DOHH2 (cell line): ENCODE measurements around the gene IL10RA.

Source experiments
- EZH2phosphoT487 ChIP-seq: fragments of 200-600 bp; sonication (generic); IDR thresholded peaks from 2 replicates; pipeline ENCODE4 v1.6.1; 2017; ENCODE audit warnings: borderline replicate concordance, mild to moderate bottlenecking, antibody characterized with exemption, low read length, moderate library complexity, mixed read lengths
- TF ChIP-seq, protein P1 (sequence below): fragments of 200-600 bp; sonication (generic); IDR thresholded peaks from one replicate; pipeline ENCODE4 v1.5.1; 2014; ENCODE audit warnings: antibody characterized with exemption, mild to moderate bottlenecking, low read depth, low read length; ENCODE audit not compliant: poor library complexity, severe bottlenecking

DNA sequence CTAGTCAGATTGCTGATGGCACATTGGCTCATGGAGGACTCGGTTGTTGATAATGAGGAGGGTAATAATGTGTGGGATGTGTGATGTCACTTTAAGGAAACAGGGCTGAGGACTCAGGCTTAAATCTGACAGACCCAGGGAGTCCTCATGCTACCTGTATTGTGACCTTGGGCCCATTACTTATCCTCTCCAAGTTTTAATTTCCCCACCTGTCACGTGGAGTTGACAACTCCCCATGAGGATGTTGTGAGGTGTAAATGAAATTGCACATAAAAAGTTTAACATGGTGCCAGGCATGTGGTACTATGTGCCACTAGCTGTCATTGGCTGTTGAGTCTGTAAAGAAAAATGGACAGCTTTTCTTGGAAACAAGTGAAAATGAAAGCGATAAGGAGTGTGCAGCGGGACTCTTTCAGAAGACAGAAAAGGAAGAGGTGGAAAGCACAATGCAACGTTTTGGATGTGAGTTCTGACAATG lies 15.3 kb downstream of the IL10RA start:
- TF ChIP-seq, protein P1, sequence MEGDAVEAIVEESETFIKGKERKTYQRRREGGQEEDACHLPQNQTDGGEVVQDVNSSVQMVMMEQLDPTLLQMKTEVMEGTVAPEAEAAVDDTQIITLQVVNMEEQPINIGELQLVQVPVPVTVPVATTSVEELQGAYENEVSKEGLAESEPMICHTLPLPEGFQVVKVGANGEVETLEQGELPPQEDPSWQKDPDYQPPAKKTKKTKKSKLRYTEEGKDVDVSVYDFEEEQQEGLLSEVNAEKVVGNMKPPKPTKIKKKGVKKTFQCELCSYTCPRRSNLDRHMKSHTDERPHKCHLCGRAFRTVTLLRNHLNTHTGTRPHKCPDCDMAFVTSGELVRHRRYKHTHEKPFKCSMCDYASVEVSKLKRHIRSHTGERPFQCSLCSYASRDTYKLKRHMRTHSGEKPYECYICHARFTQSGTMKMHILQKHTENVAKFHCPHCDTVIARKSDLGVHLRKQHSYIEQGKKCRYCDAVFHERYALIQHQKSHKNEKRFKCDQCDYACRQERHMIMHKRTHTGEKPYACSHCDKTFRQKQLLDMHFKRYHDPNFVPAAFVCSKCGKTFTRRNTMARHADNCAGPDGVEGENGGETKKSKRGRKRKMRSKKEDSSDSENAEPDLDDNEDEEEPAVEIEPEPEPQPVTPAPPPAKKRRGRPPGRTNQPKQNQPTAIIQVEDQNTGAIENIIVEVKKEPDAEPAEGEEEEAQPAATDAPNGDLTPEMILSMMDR: no peak
- no peak for TF ChIP-seq EZH2phosphoT487
